ENCODE results near the gene RPL7A.

RPL7A gene

GRCh38 chr9:133348718-133349573 is 928 bp downstream of the RPL7A start:
- Histone ChIP-seq H3K4me3 (ENCODE audit: insufficient read depth in 1 of 2, low read depth in 1 of 2, low read length in 2 of 2) (peak overlapping the region; percentile 75 to 99), H2AK5ac (ENCODE audit: low read length, severe bottlenecking) (peak overlapping the region; percentile 7), H3K18ac (ENCODE audit: low read depth in 1 of 2, low read length in 2 of 2) (peak overlapping the region; percentile 62 to 91), H3K27me3 (ENCODE audit: control insufficient read depth in 1 of 2, insufficient read depth in 1 of 2, low read length in 2 of 2) (no peaks in the 10 kb centered on the region), H2BK120ac (ENCODE audit: low read depth, low read length) (no peak overlapping the region), H3K4me2 (ENCODE audit: low read length, poor library complexity, severe bottlenecking) (peak overlapping the region; percentile 74), H3K9ac (ENCODE audit: low read length) (peak overlapping the region; percentile 100), H4K91ac (ENCODE audit: low read length) (peak overlapping the region; percentile 47), H2AFZ (ENCODE audit: low read depth, low read length) (no peak overlapping the region), H3K4ac (ENCODE audit: low read depth in 1 of 2, low read length in 2 of 2) (peak overlapping the region; percentile 42 to 69), H2BK12ac (ENCODE audit: low read length in 2 of 2) (no peak overlapping the region), H2BK15ac (ENCODE audit: low read depth, poor library complexity, severe bottlenecking) (no peak overlapping the region), H3K79me1 (replicated peaks; ENCODE audit: low read length, poor library complexity, severe bottlenecking) (peaks cover 28% of the 10 kb centered on the region), H3K14ac (ENCODE audit: low read length in 2 of 2) (peak overlapping the region in 1 of 2 experiments; percentile 82), H3K4me1 (ENCODE audit: control insufficient read depth, insufficient read depth, low read depth, low read length) (peaks cover 19% of the 10 kb centered on the region), H3K27ac (ENCODE audit: low read length, poor library complexity, severe bottlenecking) (peak overlapping the region; percentile 80), H2BK5ac (ENCODE audit: low read depth, low read length, poor library complexity, severe bottlenecking) (no peak overlapping the region), H3K9me3 (ENCODE audit: control insufficient read depth, low read length) (no peaks in the 10 kb centered on the region), H3K23ac (ENCODE audit: low read length in 2 of 2) (peak overlapping the region in 1 of 2 experiments; percentile 90), H4K8ac (ENCODE audit: low read length) (peak overlapping the region; percentile 64), H3K36me3 (ENCODE audit: control insufficient read depth in 1 of 2, insufficient read depth in 2 of 2, low read depth in 1 of 2, low read length in 2 of 2) (peaks cover 69 to 74% of the 10 kb centered on the region in 2 experiments)
- no peak for DNase-seq
- 19% methylated on average over 25 of the region's 25 CpGs for WGBS

- Histone ChIP-seq H3K4ac (ENCODE audit: low read depth in 1 of 2, low read length in 2 of 2) (no peak overlapping the region), H3K4me3 (ENCODE audit: insufficient read depth in 1 of 2, low read depth in 1 of 2, low read length in 2 of 2) (peak overlapping the region in 1 of 2 experiments; percentile 99), H3K14ac (ENCODE audit: low read length in 2 of 2) (no peak overlapping the region), H2AK5ac (ENCODE audit: low read length, severe bottlenecking) (no peak overlapping the region), H3K79me1 (replicated peaks; ENCODE audit: low read length, poor library complexity, severe bottlenecking) (peaks cover 25% of the 10 kb centered on the region), H3K27me3 (ENCODE audit: control insufficient read depth in 1 of 2, insufficient read depth in 1 of 2, low read length in 2 of 2) (no peaks in the 10 kb centered on the region), H4K8ac (ENCODE audit: low read length) (no peak overlapping the region), H2BK12ac (ENCODE audit: low read length in 2 of 2) (no peak overlapping the region), H2BK120ac (ENCODE audit: low read depth, low read length) (no peak overlapping the region), H4K91ac (ENCODE audit: low read length) (no peak overlapping the region), H2BK5ac (ENCODE audit: low read depth, low read length, poor library complexity, severe bottlenecking) (no peak overlapping the region), H3K4me2 (ENCODE audit: low read length, poor library complexity, severe bottlenecking) (peak overlapping the region; percentile 1), H3K9me3 (ENCODE audit: control insufficient read depth, low read length) (no peaks in the 10 kb centered on the region), H3K36me3 (ENCODE audit: control insufficient read depth in 1 of 2, insufficient read depth in 2 of 2, low read depth in 1 of 2, low read length in 2 of 2) (peaks cover 66 to 69% of the 10 kb centered on the region in 2 experiments), H2AFZ (ENCODE audit: low read depth, low read length) (no peak overlapping the region), H3K4me1 (ENCODE audit: control insufficient read depth, insufficient read depth, low read depth, low read length) (peaks cover 24% of the 10 kb centered on the region), H3K27ac (ENCODE audit: low read length, poor library complexity, severe bottlenecking) (no peak overlapping the region), H2BK15ac (ENCODE audit: low read depth, poor library complexity, severe bottlenecking) (no peak overlapping the region), H3K23ac (ENCODE audit: low read length in 2 of 2) (peak overlapping the region in 1 of 2 experiments; percentile 9), H3K9ac (ENCODE audit: low read length) (peak overlapping the region; percentile 100), H3K18ac (ENCODE audit: low read depth in 1 of 2, low read length in 2 of 2) (no peak overlapping the region)
- 93% methylated on average over 15 of the region's 15 CpGs for WGBS
- DNase-seq, result no peak
Measured at GRCh38 chr9:133349965-133350616, 2.1 kb downstream of the RPL7A start.

DNA sequence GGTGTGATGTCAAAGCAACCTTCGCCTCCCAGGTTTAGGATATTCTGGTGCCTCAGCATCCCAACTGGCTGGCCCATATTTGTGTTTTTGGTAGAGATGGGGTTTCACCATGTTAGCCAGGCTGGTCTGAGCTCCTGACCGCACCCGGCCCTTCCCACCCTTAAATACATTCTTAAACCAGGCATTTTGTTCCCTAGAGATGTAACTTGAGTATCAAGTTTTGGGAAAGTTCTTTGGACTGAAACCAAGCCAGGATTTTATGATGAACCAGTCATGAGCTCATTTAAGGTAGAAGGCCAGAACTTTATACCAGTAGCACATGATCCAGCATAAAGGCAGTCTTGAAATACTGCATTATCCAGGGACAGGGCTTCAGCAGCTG is 3.5 kb downstream of the RPL7A start:
- peak overlapping the region; percentile 100 for H3K9ac ChIP-seq (ENCODE audit: low read length)
- H3K9me3 ChIP-seq (ENCODE audit: control insufficient read depth, low read length), result no peaks in the 10 kb centered on the region
- peaks cover 11% of the 10 kb centered on the region for H3K79me1 ChIP-seq (replicated peaks; ENCODE audit: low read length, poor library complexity, severe bottlenecking)
- no peak overlapping the region for H2AFZ ChIP-seq (ENCODE audit: low read depth, low read length)
- DNase-seq, result no peak
- H2BK12ac ChIP-seq (ENCODE audit: low read length in 2 of 2), result no peak overlapping the region
- H3K27me3 ChIP-seq (ENCODE audit: control insufficient read depth in 1 of 2, insufficient read depth in 1 of 2, low read length in 2 of 2), result no peaks in the 10 kb centered on the region
- H2BK5ac ChIP-seq (ENCODE audit: low read depth, low read length, poor library complexity, severe bottlenecking), result no peak overlapping the region
- H2BK120ac ChIP-seq (ENCODE audit: low read depth, low read length), result no peak overlapping the region
- 67% methylated on average over 1 of the region's 3 CpGs for WGBS
- H3K4me3 ChIP-seq (ENCODE audit: insufficient read depth in 1 of 2, low read depth in 1 of 2, low read length in 2 of 2), result no peak overlapping the region
- H2BK15ac ChIP-seq (ENCODE audit: low read depth, poor library complexity, severe bottlenecking), result no peak overlapping the region
- peaks cover 18% of the 10 kb centered on the region for H3K4me1 ChIP-seq (ENCODE audit: control insufficient read depth, insufficient read depth, low read depth, low read length)
- no peak overlapping the region for H3K4ac ChIP-seq (ENCODE audit: low read depth in 1 of 2, low read length in 2 of 2)
- no peak overlapping the region for H3K4me2 ChIP-seq (ENCODE audit: low read length, poor library complexity, severe bottlenecking)
- H3K14ac ChIP-seq (ENCODE audit: low read length in 2 of 2), result no peak overlapping the region
- H4K91ac ChIP-seq (ENCODE audit: low read length), result no peak overlapping the region
- no peak overlapping the region for H3K27ac ChIP-seq (ENCODE audit: low read length, poor library complexity, severe bottlenecking)
- no peak overlapping the region for H4K8ac ChIP-seq (ENCODE audit: low read length)
- H3K23ac ChIP-seq (ENCODE audit: low read length in 2 of 2), result no peak overlapping the region
- no peak overlapping the region for H3K18ac ChIP-seq (ENCODE audit: low read depth in 1 of 2, low read length in 2 of 2)
- H3K36me3 ChIP-seq (ENCODE audit: control insufficient read depth in 1 of 2, insufficient read depth in 2 of 2, low read depth in 1 of 2, low read length in 2 of 2), result peaks cover 52 to 58% of the 10 kb centered on the region in 2 experiments
- H2AK5ac ChIP-seq (ENCODE audit: low read length, severe bottlenecking), result no peak overlapping the region

Measured in mesenchymal stem cell (in vitro differentiated cells and primary cell).